GM19463 (cell line): ENCODE results near the gene MRFAP1.

ENCODE experiments used
- ATAC-seq: cut with Tn5 transposase; IDR thresholded peaks from one replicate; pipeline ENCODE4 v1.9.1; 2021; ENCODE audit warnings: mild to moderate bottlenecking, moderate library complexity; ENCODE audit not compliant: unreplicated experiment

Gene MRFAP1

DNA sequence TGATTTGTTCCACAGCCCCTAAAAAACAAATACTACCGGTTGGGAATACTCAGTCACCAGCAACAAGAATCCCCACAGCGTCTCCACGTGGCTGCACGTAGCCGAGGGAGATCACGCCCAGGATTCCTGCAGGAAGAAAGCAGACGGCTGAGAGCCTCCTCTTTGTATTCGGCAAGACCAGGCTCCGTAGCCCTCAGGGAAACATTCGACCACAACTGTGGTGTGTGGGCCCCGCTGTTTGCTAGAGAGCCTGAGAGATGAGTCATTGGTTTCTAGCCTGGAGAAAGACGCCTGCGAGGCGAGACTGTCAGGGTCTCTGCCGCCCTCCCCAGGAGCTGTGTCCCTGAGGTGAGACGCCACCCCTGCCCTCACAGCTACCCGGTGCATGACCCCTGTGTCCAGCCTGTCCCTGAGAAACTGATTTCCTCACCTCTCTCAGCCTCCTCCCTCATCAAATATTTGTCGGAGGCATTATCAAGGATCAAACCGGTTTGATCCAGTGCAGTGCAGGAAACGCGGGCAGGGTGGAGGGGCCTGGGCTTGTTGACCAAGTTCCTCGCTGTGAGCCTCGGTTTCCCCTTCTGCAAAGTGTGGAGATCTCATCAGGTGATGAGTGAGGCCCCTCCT is 48.5 kb downstream of the MRFAP1 start:
- ATAC-seq, result peak; percentile 95

DNA sequence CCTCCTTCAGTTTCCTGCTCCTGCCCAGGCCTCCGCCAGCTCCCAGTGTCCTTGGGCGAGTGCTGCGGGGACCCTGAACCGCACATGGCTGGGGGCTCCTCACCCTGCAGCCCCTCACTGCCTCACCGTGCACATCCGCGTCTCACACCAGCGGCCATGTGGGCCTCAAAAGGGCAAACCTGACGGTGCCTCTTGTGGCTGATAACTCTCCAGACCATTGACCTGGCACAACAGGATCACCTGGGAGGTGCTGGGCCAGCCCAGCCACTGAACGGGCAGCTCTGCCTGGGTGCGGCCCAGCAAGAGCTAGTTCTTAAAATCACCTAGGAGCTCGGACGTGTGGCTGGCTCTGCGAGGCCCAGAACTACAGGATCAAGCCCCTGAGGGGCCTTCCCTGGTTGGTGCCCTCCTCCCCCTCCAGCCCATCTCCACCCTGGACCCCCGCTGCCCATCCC is 49.0 kb downstream of the MRFAP1 start:
- no peak for ATAC-seq
